Measurements from ENCODE around the gene PCDHGA9.
A peak's percentile ranks its signal among the peaks of the same experiment; 100 is the strongest.

The PCDHGA9 gene

GRCh38 chr5:141360685-141361084 lies 41.9 kb upstream of the PCDHGA9 start:
- no peak for TF ChIP-seq CTCF (conservative IDR thresholded peaks at IDR 0.05; ENCODE audit: low read depth, low read length)
- DNase-seq (ENCODE audit: low read depth), result no peak
- H3K4me3 ChIP-seq (ENCODE audit: low read depth, low read length), result no peak overlapping the region

GRCh38 chr5:141362719-141363118 lies 39.9 kb upstream of the PCDHGA9 start:
- DNase-seq (ENCODE audit: low read depth), result no peak
- H3K4me3 ChIP-seq (ENCODE audit: low read depth, low read length), result no peak overlapping the region
- TF ChIP-seq CTCF (conservative IDR thresholded peaks at IDR 0.05; ENCODE audit: low read depth, low read length), result no peak

- DNase-seq (ENCODE audit: low read depth), result no peak
- no peak within 1 kb of the TSS for H3K4me3 ChIP-seq (ENCODE audit: low read depth, low read length)
- peak; percentile 4 for TF ChIP-seq CTCF (conservative IDR thresholded peaks at IDR 0.05; ENCODE audit: low read depth, low read length)
These were observed 38.5 kb upstream of the PCDHGA9 start, which contains the start of gene PCDHGA5 for GRCh38 chr5:141363952-141364660. PCDHGA5 (plus strand) TSS chr5:141364162; CDS start chr5:141364331, 169 bp downstream.

- DNase-seq (ENCODE audit: low read depth), result no peak
- H3K4me3 ChIP-seq (ENCODE audit: low read depth, low read length), result no peak overlapping the region
- TF ChIP-seq CTCF (conservative IDR thresholded peaks at IDR 0.05; ENCODE audit: low read depth, low read length), result no peak
These were observed 36.3 kb upstream of the PCDHGA9 start for GRCh38 chr5:141366016-141366896.

- H3K4me3 ChIP-seq (ENCODE audit: low read depth, low read length), result peak within 1 kb of the TSS; percentile 37
- peak; percentile 59 for TF ChIP-seq CTCF (conservative IDR thresholded peaks at IDR 0.05; ENCODE audit: low read depth, low read length)
- DNase-seq (ENCODE audit: low read depth), result peak; percentile 64
These were observed 32.4 kb upstream of the PCDHGA9 start, which contains the start of gene PCDHGB3 for GRCh38 chr5:141369994-141370848. PCDHGB3 (plus strand) TSS chr5:141370242; CDS start chr5:141370395, 153 bp downstream.

- DNase-seq (ENCODE audit: low read depth), result no peak
- no peak for TF ChIP-seq CTCF (conservative IDR thresholded peaks at IDR 0.05; ENCODE audit: low read depth, low read length)
- H3K4me3 ChIP-seq (ENCODE audit: low read depth, low read length), result no peak overlapping the region
These were observed 30.8 kb upstream of the PCDHGA9 start for GRCh38 chr5:141371572-141372475.

Measured in choroid plexus epithelial cell (primary cell).